ENCODE data around the gene ALB.

ALB gene

DNA sequence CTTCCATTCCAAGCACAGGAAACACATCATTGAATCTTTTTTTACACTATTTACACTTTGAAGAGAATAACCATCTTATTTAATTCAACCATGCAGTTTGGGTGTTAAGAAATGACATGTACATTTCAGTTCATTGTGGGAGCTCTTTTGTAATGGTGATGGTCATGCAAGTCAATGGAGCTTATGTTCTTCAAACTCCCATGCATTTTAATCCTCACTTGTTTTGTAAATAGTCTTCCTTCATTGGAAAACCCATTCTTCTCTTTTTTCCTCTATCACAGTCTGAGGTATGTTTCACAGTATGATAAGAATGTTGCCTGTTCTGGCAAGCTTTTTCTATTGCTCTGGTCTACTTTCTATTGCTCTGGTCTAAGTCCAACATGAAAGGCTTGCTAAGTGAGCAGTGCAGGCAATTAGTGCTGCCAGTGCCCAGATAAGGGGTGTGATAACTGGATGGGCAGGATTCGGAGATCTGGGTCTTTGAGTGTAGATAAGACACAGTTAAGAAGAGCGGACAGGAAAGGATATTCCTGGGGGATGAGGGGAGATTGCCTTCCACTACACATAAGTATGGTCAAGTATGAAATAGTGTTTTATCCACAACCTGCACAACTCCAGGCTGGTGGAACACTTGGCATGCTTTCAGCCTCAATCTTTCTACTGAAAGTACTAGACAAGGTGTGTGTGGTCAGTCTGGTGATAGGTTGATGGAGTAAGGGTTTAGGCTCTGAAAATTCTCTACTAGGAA is 49.0 kb downstream of the ALB start:
- no peak for DNase-seq

DNA sequence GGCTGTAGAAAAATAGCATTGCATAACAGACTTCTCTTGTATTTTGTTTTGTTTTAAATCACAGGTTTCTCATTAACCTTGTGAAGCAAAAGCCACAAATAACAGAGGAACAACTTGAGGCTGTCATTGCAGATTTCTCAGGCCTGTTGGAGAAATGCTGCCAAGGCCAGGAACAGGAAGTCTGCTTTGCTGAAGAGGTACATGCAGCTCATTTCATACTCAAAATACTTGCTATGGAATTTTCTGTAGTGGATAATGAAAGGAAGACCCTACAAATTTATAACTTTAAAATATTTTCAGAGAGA is 49.6 kb downstream of the ALB start:
- no peak for DNase-seq

DNA sequence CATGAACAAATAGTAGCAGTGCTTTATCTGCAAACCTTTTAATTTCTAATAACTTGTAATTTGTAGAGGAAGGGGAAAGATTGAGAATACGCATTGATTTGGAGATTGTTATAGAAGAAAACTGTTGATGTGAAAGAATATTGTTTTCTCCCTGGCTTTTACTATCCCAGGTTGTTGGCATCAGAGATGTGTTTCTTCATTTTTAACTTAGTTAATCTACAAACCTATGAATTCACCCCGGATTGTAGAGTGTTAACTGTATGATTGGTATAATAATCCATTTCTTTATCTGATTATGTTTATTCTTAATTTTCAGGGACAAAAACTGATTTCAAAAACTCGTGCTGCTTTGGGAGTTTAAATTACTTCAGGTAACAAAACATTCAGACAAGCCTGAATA is 50.8 kb downstream of the ALB start:
- no peak for DNase-seq

DNA sequence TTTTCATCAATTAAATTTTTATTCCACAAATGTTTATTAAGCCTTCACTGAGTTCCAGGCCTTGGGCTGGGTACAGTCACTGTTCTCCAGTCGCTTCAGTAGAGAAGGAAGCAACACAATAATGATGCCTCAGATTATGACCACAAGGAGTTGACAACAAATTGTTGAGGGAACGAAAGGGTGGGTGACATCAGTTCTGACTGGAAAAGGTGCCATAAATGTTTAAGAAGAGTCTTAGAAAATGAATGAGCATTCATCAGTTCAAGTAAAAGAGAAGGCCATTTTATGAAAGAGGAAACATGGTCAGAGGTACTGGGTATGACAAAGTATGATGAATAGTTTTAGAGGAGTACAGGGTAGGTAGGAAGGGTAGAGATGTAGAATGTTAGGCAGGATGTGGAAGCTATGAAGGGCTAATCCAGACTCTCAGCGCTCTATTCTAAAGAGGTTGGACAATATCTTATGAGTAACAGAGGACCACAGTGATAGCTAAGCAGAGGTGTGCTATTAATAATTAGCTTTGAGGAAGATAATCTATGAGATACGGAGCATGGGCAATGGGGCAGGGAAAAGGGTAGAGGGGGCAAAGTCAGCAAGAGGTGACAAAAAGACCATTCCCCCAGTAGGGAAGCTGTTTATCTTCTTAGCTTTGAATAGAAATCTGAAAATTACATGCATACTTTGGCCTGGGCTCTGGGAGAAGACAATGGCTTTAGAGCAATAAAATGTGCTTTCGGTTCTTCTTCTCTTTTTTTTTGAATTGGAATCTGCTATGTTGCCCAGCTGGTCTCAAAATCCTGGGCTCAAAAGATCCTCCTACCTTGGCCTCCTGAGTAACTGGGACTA is 52.3 kb downstream of the ALB start:
- DNase-seq: no peak

DNA sequence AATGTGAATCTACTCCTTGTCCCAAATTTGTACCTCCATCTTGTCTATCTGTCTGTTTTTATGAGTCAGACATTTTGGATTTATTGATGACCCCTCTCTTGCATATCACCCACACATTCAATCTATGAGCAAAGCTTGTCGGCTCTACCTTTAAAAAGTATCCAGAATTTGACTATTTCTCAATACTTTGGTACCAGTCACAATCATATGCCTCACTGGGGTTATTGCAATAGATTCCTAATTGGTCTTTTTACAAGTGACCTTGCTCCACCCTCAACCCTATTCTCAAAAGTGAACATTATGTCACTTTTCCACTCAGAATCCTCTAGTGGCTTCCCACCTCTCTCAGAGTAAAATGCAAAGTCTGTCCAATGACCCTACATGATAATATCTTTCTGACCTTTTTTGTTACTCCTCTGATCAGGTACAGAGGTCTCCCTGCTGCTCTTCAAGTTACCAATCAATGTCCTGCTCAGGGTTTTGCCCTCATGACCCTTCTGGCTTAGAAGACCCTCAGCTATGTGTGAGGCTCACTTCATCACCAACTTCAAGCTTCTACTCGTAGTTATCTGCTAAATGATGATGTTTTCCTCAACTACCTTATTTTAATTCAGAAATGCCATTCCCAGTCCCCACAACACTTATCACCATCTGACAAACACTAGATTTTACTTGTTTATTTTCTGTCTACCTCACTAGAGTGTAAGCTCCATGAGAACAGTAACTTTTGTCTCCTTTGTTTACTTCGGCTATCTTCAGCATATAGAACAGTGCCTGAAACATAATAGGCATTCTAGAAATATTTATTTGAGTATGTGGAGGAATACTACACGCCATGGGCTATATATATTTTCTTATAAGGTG is 54.3 kb downstream of the ALB start:
- no peak for DNase-seq

DNA sequence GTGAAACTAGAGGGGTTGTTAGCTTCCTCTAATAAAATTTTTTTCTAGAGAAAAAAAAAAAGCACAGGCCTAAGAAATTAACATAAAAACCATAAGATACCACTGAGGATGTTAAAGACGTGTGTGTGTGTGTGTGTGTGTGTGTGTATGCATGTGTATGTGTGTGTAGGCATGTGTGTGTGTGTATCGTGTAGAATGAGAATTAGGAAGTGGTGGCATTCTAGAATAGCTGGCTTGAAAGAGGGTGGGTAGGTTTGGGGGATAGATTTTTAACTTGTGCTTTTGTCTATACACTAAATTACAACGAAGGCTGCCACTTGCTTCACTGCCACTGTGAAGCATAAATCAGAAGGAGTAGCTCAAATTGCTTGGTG is 54.9 kb downstream of the ALB start:
- no peak for DNase-seq

DNA sequence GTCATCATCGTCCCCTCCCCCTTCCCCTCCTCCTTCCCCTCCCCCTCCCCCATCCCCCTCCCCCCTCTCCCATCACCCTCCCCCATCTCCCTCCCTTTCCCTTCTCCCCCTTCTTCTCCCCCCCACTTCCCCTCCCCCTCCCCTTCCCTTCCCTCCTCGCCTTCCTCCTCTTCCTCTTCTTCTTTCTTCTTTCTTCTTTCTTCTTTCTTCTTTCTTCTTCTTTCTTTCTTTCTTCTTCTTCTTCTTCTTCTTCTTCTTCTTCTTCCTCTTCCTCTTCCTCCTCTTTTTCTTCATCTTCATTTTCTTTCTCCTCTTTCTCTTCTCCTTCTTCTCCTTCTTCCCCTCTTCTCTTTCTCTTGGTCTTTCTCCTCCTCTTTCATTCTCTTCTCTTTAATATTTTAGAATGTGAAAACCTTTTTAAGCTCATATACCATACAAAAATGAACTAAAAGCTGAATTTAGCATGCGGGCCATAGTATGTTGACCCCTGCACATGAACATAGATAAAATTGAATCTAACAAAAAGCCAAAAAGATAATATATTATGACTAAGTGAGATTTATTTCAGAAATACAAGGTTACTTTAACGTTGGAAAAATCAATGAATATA is 56.9 kb downstream of the ALB start:
- no peak for DNase-seq

DNA sequence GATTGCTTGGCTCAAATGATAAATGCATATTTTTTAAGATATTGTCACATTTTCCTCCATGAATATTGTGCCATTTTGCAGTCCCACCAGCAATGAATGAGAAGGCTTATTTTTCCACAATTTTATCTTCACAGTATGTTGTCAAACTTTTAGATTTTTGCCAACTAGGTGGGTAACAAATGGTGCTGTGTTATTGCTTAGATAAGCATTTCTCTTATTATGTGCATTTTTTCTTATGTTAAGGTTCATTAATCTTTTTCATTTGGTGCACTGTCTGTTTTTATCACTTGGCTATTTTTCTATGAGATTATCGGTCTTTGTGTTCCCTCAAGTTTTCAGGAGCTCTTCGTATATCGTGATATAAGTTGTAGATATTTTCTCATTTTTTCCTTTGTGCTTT is 64.1 kb downstream of the ALB start:
- no peak for DNase-seq

DNA sequence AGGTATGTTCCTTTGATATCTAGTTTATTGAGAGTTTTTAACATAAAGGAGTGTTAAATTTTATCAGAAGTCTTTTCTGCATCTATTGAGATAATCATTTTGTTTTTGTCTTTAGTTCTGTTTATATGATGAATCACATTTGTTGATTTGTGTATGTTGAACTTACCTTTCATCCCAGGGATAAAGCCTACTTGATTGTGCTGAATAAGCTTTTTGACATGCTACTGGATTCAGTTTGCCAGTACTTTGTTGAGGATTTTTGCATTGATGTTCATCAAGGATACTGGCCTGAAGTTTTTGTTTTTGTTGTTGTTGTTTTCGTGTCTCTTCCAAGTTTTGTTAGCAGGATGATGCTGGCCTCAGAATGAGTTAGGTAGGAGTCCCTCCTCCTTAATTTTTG is 66.6 kb downstream of the ALB start:
- no peak for DNase-seq
